HG03066 (cell line): ENCODE measurements around the gene A3GALT2.

Source experiments
- ATAC-seq: cut with Tn5 transposase; IDR thresholded peaks from one replicate; pipeline ENCODE4 v1.9.1; 2021; ENCODE audit warnings: low read depth; ENCODE audit not compliant: unreplicated experiment

The A3GALT2 gene

DNA sequence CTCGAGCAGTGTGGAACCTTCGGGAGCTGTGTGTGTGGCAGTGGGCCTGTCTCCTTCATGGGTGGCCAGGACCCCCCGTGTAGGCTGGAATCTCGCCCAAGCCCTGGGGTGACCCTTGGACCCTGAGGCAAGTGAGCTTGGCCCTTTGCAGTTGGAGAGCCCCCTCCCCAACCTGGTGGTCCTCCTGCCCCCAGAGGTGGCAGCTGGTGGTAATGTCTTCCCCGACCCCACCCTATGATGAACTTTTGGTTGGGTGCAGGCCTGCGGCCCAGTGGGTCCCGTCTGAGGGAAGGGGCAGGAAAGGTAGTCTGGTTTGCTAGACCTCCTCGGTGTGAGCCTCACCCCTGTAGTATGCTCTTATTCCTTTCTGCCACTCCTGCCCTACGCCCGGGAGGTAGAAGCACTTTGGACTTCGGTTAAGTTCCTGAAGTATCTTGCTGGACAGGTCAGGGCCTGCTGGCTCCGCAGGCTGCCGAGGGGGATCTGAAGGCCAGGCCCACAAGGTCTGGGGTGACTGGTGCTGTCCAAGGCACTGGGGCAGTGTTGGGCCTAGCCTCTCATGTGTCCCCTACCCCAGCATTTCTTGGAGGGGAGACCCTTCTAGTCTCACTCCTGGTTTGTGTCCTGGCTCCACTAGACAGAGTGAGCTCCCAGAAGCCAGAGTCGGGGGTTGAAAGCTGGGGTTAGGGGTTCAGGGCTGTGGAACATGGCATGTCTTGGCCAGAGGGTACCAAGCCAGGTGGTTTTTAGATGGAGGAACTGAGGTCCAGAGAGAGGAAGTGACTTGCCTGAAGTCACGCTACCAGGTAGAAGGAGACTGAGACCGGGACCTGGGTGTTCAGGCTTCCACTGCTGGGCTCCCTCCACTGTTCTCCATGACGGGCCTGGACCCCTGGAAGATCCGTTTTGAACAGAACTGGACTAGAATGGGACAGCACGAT is 62.9 kb downstream of the A3GALT2 start:
- ATAC-seq, result no peak

DNA sequence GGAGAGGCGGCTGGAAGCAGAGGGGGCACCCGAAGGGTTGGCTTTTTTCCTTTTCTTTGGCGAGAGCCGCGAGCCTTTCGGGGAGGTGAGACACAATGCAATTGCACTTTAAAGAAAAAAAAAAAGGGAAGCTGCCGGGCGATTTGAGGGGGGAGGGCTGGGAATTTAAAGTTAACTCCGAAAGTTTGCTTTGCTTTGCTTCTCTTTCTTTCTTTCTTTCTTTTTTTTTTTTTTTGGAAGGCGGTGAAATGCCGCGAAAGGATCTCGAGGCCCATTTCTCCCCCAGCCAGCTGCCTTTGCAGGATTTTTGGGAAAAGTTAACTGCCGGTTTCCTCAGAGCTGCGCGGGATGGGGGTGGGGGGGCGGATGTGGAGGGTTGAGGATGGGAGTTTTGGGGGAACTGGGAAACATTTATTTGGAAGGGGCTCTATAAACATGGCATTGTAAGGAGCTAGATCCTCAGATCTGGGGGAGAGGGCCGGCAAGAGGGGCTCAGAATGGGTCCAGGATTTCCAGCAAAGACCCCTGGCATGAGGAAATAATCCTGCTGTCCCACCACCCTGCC is 63.6 kb downstream of the A3GALT2 start:
- ATAC-seq, result no peak
